ENCODE measurements around the gene RFX1. TPM values are rescaled to one million over a fixed set of nuclear protein-coding genes. Genes with fewer than 3 reads are reported as not detected.

The RFX1 gene
- total RNA-seq, 2 donors from 2014 or later, result 17.1 to 24.3 TPM

GRCh38 chr19:14019100-14019499 is 13.0 kb upstream of the RFX1 start:
- H3K9ac ChIP-seq (ENCODE audit: extremely low read depth, low read length, poor library complexity, severe bottlenecking), result no peak overlapping the region
- peaks cover 3% of the 10 kb centered on the region for H3K4me1 Mint-ChIP-seq
- no peaks in the 10 kb centered on the region for H3K27me3 Mint-ChIP-seq (ENCODE audit: insufficient read depth)
- no peak overlapping the region for H3K4me3 Mint-ChIP-seq
- H3K9me3 Mint-ChIP-seq, result no peaks in the 10 kb centered on the region
- no peaks in the 10 kb centered on the region for H3K4me1 ChIP-seq (ENCODE audit: control insufficient read depth, insufficient read depth, low read length)
- H3K9me3 ChIP-seq (ENCODE audit: control insufficient read depth, low read length), result no peaks in the 10 kb centered on the region
- no peak overlapping the region for H3K27ac Mint-ChIP-seq
- no peak for DNase-seq
- 88 to 94% methylated on average over 4 to 6 of the region's 6 CpGs for WGBS, 2 experiments (ENCODE audit: insufficient coverage in 1 of 2, insufficient read length in 1 of 2)
- no peaks in the 10 kb centered on the region for H3K36me3 ChIP-seq (ENCODE audit: control insufficient read depth, insufficient read depth, low read length)
- H3K27ac ChIP-seq (ENCODE audit: low read depth, low read length), result no peak overlapping the region
- no peaks in the 10 kb centered on the region for H3K27me3 ChIP-seq (ENCODE audit: control insufficient read depth, insufficient read depth, low read length, poor library complexity, severe bottlenecking)
- H3K4me3 ChIP-seq (ENCODE audit: low read length), result no peak overlapping the region
- H3K36me3 Mint-ChIP-seq (ENCODE audit: low read depth), result no peaks in the 10 kb centered on the region
- no peak for TF ChIP-seq CTCF (conservative IDR thresholded peaks at IDR 0.05)

GRCh38 chr19:14015524-14016035 is 9.5 kb upstream of the RFX1 start:
- Mint-ChIP-seq H3K4me1 (no peaks in the 10 kb centered on the region), H3K4me3 (no peak overlapping the region), H3K27me3 (ENCODE audit: insufficient read depth) (no peaks in the 10 kb centered on the region), H3K27ac (no peak overlapping the region), H3K36me3 (ENCODE audit: low read depth) (no peaks in the 10 kb centered on the region), H3K9me3 (no peaks in the 10 kb centered on the region)
- Histone ChIP-seq H3K9me3 (ENCODE audit: control insufficient read depth, low read length) (no peaks in the 10 kb centered on the region), H3K4me1 (ENCODE audit: control insufficient read depth, insufficient read depth, low read length) (no peaks in the 10 kb centered on the region), H3K4me3 (ENCODE audit: low read length) (no peak overlapping the region), H3K27ac (ENCODE audit: low read depth, low read length) (no peak overlapping the region), H3K27me3 (ENCODE audit: control insufficient read depth, insufficient read depth, low read length, poor library complexity, severe bottlenecking) (no peaks in the 10 kb centered on the region), H3K36me3 (ENCODE audit: control insufficient read depth, insufficient read depth, low read length) (no peaks in the 10 kb centered on the region), H3K9ac (ENCODE audit: extremely low read depth, low read length, poor library complexity, severe bottlenecking) (no peak overlapping the region)
- DNase-seq, result no peak
- 93 to 95% methylated on average over 8 of the region's 8 CpGs for WGBS, 2 experiments (ENCODE audit: insufficient coverage in 1 of 2, insufficient read length in 1 of 2)
- TF ChIP-seq CTCF (conservative IDR thresholded peaks at IDR 0.05), result no peak

DNA sequence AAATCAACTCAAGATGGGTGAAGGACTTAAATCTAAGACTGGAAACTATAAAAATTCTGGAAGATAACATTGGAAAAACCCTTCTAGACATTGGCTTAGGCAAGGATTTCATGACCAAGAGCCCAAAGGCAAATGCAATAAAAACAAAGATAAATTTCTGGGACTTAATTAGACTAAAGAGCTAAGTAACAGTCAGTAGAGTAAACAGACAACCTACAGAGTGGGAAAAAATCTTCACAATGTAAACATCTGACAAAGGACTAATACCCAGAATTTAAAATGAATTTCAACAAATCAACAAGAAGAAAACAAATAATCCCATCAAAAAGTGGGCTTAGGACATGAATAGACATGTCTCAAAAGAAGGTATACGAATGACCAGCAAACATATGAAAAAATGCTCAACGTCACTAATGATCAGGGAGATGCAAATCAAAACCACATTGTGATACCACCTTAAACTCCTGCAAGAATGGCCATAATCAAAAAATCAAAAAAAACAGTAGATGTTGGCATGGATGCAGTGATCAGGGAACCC is 6.3 kb upstream of the RFX1 start:
- 89 to 92% methylated on average over 1 to 2 of the region's 2 CpGs for WGBS, 2 experiments (ENCODE audit: insufficient coverage in 1 of 2, insufficient read length in 1 of 2)
- Histone ChIP-seq H3K36me3 (ENCODE audit: control insufficient read depth, insufficient read depth, low read length) (no peaks in the 10 kb centered on the region), H3K27ac (ENCODE audit: low read depth, low read length) (no peak overlapping the region), H3K27me3 (ENCODE audit: control insufficient read depth, insufficient read depth, low read length, poor library complexity, severe bottlenecking) (no peaks in the 10 kb centered on the region), H3K9me3 (ENCODE audit: control insufficient read depth, low read length) (no peaks in the 10 kb centered on the region), H3K9ac (ENCODE audit: extremely low read depth, low read length, poor library complexity, severe bottlenecking) (no peak overlapping the region), H3K4me3 (ENCODE audit: low read length) (no peak overlapping the region), H3K4me1 (ENCODE audit: control insufficient read depth, insufficient read depth, low read length) (no peaks in the 10 kb centered on the region)
- H3K27me3 Mint-ChIP-seq (ENCODE audit: insufficient read depth), result no peaks in the 10 kb centered on the region
- H3K9me3 Mint-ChIP-seq, result no peaks in the 10 kb centered on the region
- H3K27ac Mint-ChIP-seq, result no peak overlapping the region
- no peaks in the 10 kb centered on the region for H3K4me1 Mint-ChIP-seq
- no peak for TF ChIP-seq CTCF (conservative IDR thresholded peaks at IDR 0.05)
- no peak overlapping the region for H3K4me3 Mint-ChIP-seq
- no peak for DNase-seq
- no peaks in the 10 kb centered on the region for H3K36me3 Mint-ChIP-seq (ENCODE audit: low read depth)

All from endodermal cell (in vitro differentiated cells).